ENCODE data around the gene NHS. TPM values are rescaled to one million over a fixed set of nuclear protein-coding genes. Genes with fewer than 3 reads are reported as not detected.
"Not testable (repeated sequence)": the region's sequence is repeated elsewhere in the genome, so short reads cannot be mapped to it uniquely, and the experiment has no call there.

Gene NHS
- total and polyA plus RNA-seq, 7 donors, result 0.04 to 1.3 (median 0.22) TPM

DNA sequence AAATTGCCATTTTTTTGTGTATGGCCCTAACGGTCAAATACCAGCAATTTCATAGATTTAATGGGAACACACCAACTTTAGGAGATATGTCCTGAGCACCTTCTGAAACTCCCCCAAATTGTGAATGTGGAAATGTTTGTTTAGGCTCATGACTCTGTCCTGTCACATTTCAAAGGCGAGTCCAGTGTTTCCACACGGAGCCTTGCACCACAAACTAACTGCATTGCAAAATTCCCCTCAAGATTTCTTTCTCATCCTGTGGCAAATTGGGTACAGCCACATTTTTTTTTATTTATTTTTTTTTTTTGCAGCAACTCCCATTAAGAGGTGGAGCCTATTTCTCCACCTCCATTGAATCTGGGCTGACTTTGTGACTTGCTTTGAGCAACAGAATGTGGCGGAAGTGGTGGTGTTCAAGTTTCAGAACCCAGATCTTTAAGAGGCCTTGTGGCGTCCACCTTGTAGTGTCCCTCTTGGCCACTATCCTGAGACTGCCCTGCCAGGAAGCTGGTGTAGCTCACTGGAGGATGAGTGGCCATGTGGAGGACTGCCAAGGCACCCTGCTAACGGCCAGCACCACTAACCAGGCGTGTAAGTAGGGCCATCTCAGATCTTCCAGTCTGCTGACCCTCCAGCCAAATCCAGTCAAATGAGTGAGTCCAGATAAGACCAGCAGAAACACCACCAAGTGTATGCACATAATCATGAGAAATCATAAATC lies 189.8 kb downstream of the NHS start:
- intact Hi-C loops (cut with DNase I), result no loop called here
- no peaks in the 10 kb centered on the region for H3K36me3 ChIP-seq (ENCODE audit: insufficient read depth in 1 of 2, low read depth in 1 of 2)
- no peaks in the 10 kb centered on the region for H3K4me1 ChIP-seq
- ATAC-seq (peak; percentile 79 to 90 (median 84)), DNase-seq (peak; percentile 21 to 59)
- no peak overlapping the region for H3K4me3 ChIP-seq
- no peak overlapping the region for H3K27ac ChIP-seq
- TF ChIP-seq, protein P1, sequence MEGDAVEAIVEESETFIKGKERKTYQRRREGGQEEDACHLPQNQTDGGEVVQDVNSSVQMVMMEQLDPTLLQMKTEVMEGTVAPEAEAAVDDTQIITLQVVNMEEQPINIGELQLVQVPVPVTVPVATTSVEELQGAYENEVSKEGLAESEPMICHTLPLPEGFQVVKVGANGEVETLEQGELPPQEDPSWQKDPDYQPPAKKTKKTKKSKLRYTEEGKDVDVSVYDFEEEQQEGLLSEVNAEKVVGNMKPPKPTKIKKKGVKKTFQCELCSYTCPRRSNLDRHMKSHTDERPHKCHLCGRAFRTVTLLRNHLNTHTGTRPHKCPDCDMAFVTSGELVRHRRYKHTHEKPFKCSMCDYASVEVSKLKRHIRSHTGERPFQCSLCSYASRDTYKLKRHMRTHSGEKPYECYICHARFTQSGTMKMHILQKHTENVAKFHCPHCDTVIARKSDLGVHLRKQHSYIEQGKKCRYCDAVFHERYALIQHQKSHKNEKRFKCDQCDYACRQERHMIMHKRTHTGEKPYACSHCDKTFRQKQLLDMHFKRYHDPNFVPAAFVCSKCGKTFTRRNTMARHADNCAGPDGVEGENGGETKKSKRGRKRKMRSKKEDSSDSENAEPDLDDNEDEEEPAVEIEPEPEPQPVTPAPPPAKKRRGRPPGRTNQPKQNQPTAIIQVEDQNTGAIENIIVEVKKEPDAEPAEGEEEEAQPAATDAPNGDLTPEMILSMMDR (IDR thresholded peaks at IDR 0.05), result no peak
- peaks cover 0 to 4% (median 0%) of the 10 kb centered on the region in 3 donors for H3K27me3 ChIP-seq (ENCODE audit: insufficient read depth in 3 of 3, low read length in 2 of 3)
- no peaks in the 10 kb centered on the region for H3K9me3 ChIP-seq
- WGBS, 3 donors, result 45 to 66% (median 49%) methylated on average over 7 of the region's 7 CpGs

DNA sequence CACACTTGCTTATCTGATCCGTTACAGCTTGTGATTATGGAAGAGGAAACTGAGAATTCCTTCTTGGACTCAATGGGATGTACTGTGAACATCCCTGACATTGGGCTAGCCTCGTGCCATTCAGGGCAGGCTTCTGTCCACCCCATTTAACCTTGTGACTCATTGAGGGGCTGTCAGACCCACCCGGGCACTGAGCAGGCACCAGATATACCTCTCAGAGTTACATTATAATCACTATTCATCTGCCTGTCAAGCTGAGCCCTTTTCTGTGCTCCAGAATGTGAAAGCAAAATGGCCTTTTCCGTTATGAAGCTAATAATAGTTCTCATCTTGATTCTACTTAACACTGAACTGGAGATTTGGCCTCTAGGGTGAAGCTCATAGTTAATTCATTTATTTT lies 191.7 kb downstream of the NHS start:
- peak overlapping the region; percentile 10 for H3K27ac ChIP-seq
- no peaks in the 10 kb centered on the region for H3K36me3 ChIP-seq (ENCODE audit: insufficient read depth in 1 of 2, low read depth in 1 of 2)
- H3K9me3 ChIP-seq, result no peaks in the 10 kb centered on the region
- ATAC-seq (no peak), DNase-seq (no peak)
- H3K4me3 ChIP-seq, result no peak overlapping the region
- WGBS, 3 donors, result 44 to 56% (median 53%) methylated on average over 4 of the region's 4 CpGs
- intact Hi-C loops (cut with DNase I), result no loop called here
- peaks cover 0 to 4% (median 0%) of the 10 kb centered on the region in 3 donors for H3K27me3 ChIP-seq (ENCODE audit: insufficient read depth in 3 of 3, low read length in 2 of 3)
- H3K4me1 ChIP-seq, result no peaks in the 10 kb centered on the region
- TF ChIP-seq, protein P1 (IDR thresholded peaks at IDR 0.05), result no peak

DNA sequence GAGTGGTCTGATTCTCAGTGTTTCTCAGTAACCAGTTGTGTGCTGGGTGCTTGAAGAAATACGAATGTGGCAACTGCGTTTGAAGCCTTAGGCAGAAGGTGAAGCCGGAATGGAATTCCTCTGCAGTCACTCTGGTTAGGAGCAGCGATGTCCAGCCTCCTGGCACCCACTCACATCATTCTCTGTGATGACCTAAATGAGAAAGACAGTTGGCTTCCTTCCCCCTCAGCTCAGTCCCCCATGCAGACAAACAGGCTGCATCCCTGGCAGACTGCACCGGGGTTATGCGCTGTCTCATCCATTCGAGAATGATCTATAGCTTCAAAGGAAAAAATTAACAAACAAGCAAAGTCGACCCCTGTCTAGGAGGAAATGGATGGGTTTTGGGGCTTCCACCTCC lies 192.2 kb downstream of the NHS start:
- no peaks in the 10 kb centered on the region for H3K36me3 ChIP-seq (ENCODE audit: insufficient read depth in 1 of 2, low read depth in 1 of 2)
- TF ChIP-seq, protein P1 (IDR thresholded peaks at IDR 0.05), result no peak
- 21 to 39% (median 33%) methylated on average over 8 of the region's 8 CpGs for WGBS, 3 donors
- no peak overlapping the region for H3K4me3 ChIP-seq
- no peaks in the 10 kb centered on the region for H3K9me3 ChIP-seq
- peak overlapping the region; percentile 10 for H3K27ac ChIP-seq
- no peaks in the 10 kb centered on the region for H3K4me1 ChIP-seq
- no peaks in the 10 kb centered on the region for H3K27me3 ChIP-seq (ENCODE audit: insufficient read depth in 3 of 3, low read length in 2 of 3)
- intact Hi-C loops (cut with DNase I), result no loop called here
- DNase-seq (peak in 1 of 2 donors; percentile 19), ATAC-seq (peak; percentile 37 to 71 (median 68))

GRCh38 chrX:17567821-17568220 lies 192.8 kb downstream of the NHS start:
- no peak for ATAC-seq
- no peaks in the 10 kb centered on the region for H3K9me3 ChIP-seq
- H3K27me3 ChIP-seq (ENCODE audit: insufficient read depth in 3 of 3, low read length in 2 of 3), result no peaks in the 10 kb centered on the region
- no peaks in the 10 kb centered on the region for H3K36me3 ChIP-seq (ENCODE audit: insufficient read depth in 1 of 2, low read depth in 1 of 2)
- TF ChIP-seq, protein P1 (IDR thresholded peaks at IDR 0.05), result no peak
- no peak for DNase-seq
- H3K4me3 ChIP-seq, result no peak overlapping the region
- H3K27ac ChIP-seq, result no peak overlapping the region
- H3K4me1 ChIP-seq, result no peaks in the 10 kb centered on the region
- WGBS, 3 donors, result 10 to 33% (median 20%) methylated on average over 2 of the region's 2 CpGs
- intact Hi-C loops (cut with DNase I), result no loop called here

DNA sequence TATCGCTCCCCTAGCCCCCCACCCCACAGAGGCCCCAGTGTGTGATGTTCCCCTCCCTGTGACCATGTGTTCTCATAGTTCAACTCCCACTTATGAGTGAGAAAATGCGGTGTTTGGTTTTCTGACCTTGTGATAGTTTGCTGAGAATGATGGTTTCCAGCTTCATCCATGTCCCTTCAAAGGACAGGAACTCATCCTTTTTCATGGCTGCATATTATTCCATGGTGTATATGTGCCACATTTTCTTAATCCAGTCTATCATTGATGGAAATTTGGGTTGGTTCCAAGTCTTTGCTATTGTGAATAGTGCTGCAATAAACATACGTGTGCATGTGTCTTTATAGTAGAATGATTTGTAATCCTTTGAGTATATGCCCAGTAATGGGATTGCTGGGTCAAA lies 193.8 kb downstream of the NHS start:
- H3K4me3 ChIP-seq; H3K36me3 ChIP-seq (ENCODE audit: insufficient read depth in 1 of 2, low read depth in 1 of 2); H3K27me3 ChIP-seq (ENCODE audit: insufficient read depth in 3 of 3, low read length in 2 of 3); intact Hi-C loops (cut with DNase I); H3K27ac ChIP-seq; H3K4me1 ChIP-seq; DNase-seq; H3K9me3 ChIP-seq; ATAC-seq: not testable (repeated sequence)
- 81 to 96% (median 96%) methylated on average over 3 of the region's 3 CpGs for WGBS, 3 donors

Data from psoas muscle (tissue), 8 donors.